Endothelial cell of umbilical vein (primary cell): ENCODE results near the gene PLEKHG4B. TPM values are rescaled to one million over a fixed set of nuclear protein-coding genes. Genes with fewer than 3 reads are reported as not detected.

Experiments
- BruUV-seq: library from RNA; stranded (reverse); fragments of 400-500 nt; replicated peaks from 2 replicates; lab custom pipeline; 2021; lab: Mats Ljungman, UMichigan
- CTCF ChIA-PET: fragments of 300-600, 350-600 bp; sonication (Branson Sonifier 250); formaldehyde crosslinking; loops from one replicate; lab custom pipeline; 2021; ENCODE audit warnings: antibody characterized with exemption, inconsistent platforms; lab: Charles Lee
- POLR2A ChIA-PET: fragments of 300-600, 350-600 bp; sonication (Branson Sonifier 250); formaldehyde crosslinking; loops from one replicate; lab custom pipeline; 2021; ENCODE audit warnings: antibody characterized with exemption, inconsistent platforms; lab: Charles Lee
- DNase-seq: peaks from one replicate; pipeline ENCODE4 v3.0.0-alpha.2; 2011; ENCODE audit warnings: low read depth, low spot score
- FAIRE-seq: peaks from 2 replicates; lab custom pipeline; 2011; peaks lifted over from hg19 to GRCh38; lab: Jason Lieb, UNC
- H2AFZ ChIP-seq: 2 replicates; pipeline ENCODE4 v1.6.0; 2012; ENCODE audit warnings: low read depth, low read length, control low read depth, inconsistent platforms
- H3K27ac ChIP-seq: 2 replicates; pipeline ENCODE4 v1.5.1; 2011; ENCODE audit warnings: low read depth, mild to moderate bottlenecking, control low read depth, low read length, moderate library complexity; ENCODE audit not compliant: insufficient read depth
- H3K27me3 ChIP-seq, 2 experiments: 2 replicates each; pipeline versions ENCODE4 v1.6.0 to v1.6.1; 2011; ENCODE audit warnings: low read length in 2 of 2, mixed read lengths in 1 of 2; ENCODE audit not compliant: control insufficient read depth in 2 of 2, insufficient read depth in 2 of 2
- H3K36me3 ChIP-seq, 2 experiments: 2 replicates in 1 of 2; 3 replicates in 1 of 2; pipeline ENCODE4 v1.5.1; 2011; ENCODE audit warnings: low read length in 2 of 2, mild to moderate bottlenecking in 1 of 2, moderate library complexity in 1 of 2; ENCODE audit not compliant: control insufficient read depth in 2 of 2, insufficient read depth in 2 of 2; ENCODE audit errors: extremely low read depth in 1 of 2
- H3K4me1 ChIP-seq: 3 replicates; pipeline ENCODE4 v1.5.1; 2011; ENCODE audit warnings: mild to moderate bottlenecking, low read length; ENCODE audit not compliant: control insufficient read depth, insufficient read depth; ENCODE audit errors: extremely low read depth
- H3K4me2 ChIP-seq: 2 replicates; pipeline ENCODE4 v1.6.1; 2011; ENCODE audit warnings: low read length, control low read depth, mixed read lengths; ENCODE audit not compliant: insufficient read depth
- H3K4me3 ChIP-seq, 3 experiments: fragments of 200-600 bp in 1 of 3; sonication (generic), shearing (Covaris generic) in 1 of 3; replicated peaks in 1 of 3; 2 replicates each; pipeline ENCODE4 v1.5.1; 2011 to 2016; ENCODE audit warnings: control low read depth in 3 of 3, low read length in 3 of 3, mild to moderate bottlenecking in 2 of 3, inconsistent platforms in 1 of 3, low read depth in 1 of 3, moderate library complexity in 1 of 3; ENCODE audit not compliant: insufficient read depth in 1 of 3
- H3K79me2 ChIP-seq: 2 replicates; pipeline ENCODE4 v1.6.0; 2012; ENCODE audit warnings: low read length, inconsistent platforms; ENCODE audit not compliant: control insufficient read depth, insufficient read depth
- H3K9ac ChIP-seq: replicated peaks from 2 replicates; pipeline ENCODE3; 2011; ENCODE audit warnings: low read length, control low read depth; ENCODE audit not compliant: insufficient read depth; ENCODE audit errors: extremely low read depth
- H3K9me1 ChIP-seq: replicated peaks from 3 replicates; pipeline ENCODE4 v1.6.0; 2011; ENCODE audit warnings: mild to moderate bottlenecking, low read length; ENCODE audit not compliant: control insufficient read depth, insufficient read depth; ENCODE audit errors: extremely low read depth
- H3K9me3 ChIP-seq: replicated peaks from 2 replicates; pipeline ENCODE4 v1.5.1; 2012; ENCODE audit warnings: low read length, inconsistent platforms; ENCODE audit not compliant: control insufficient read depth, insufficient read depth
- H4K20me1 ChIP-seq: replicated peaks from 2 replicates; pipeline ENCODE3; 2011; ENCODE audit warnings: mild to moderate bottlenecking, low read length; ENCODE audit not compliant: control insufficient read depth, insufficient read depth; ENCODE audit errors: extremely low read depth
- CTCF ChIP-seq, 2 donors: IDR thresholded peaks; 1 replicate in 1 of 2; 2 replicates in 1 of 2; pipeline ENCODE4 v1.5.1; 2011; ENCODE audit warnings: low read length in 2 of 2, mild to moderate bottlenecking in 2 of 2, moderate library complexity in 2 of 2, control low read depth in 1 of 2, inconsistent platforms in 1 of 2, low read depth in 1 of 2; ENCODE audit not compliant: insufficient read depth in 1 of 2; ENCODE audit errors: extremely low read depth in 1 of 2
- EZH2 ChIP-seq: IDR thresholded peaks from 2 replicates; pipeline ENCODE4 v1.6.1; 2012; ENCODE audit warnings: borderline replicate concordance, low read depth, mild to moderate bottlenecking, moderate library complexity, low read length, inconsistent platforms; ENCODE audit not compliant: severe bottlenecking
- FOS ChIP-seq: IDR thresholded peaks from 2 replicates; pipeline ENCODE4 v1.6.1; 2011; ENCODE audit warnings: mild to moderate bottlenecking, low read length, moderate library complexity, borderline replicate concordance; ENCODE audit not compliant: insufficient read depth
- GATA2 ChIP-seq: IDR thresholded peaks from 2 replicates; pipeline ENCODE4 v1.7.0; 2011; ENCODE audit warnings: low read depth, mild to moderate bottlenecking, moderate library complexity, mixed read lengths, low read length; ENCODE audit not compliant: insufficient read length, insufficient read depth
- JUN ChIP-seq: IDR thresholded peaks from 2 replicates; pipeline ENCODE4 v1.6.1; 2011; ENCODE audit warnings: borderline replicate concordance, low read depth; ENCODE audit not compliant: insufficient read length, insufficient read depth
- MAX ChIP-seq: IDR thresholded peaks from 2 replicates; pipeline ENCODE4 v1.6.1; 2011; ENCODE audit not compliant: insufficient read depth, insufficient read length
- MYC ChIP-seq: IDR thresholded peaks from one replicate; pipeline ENCODE4 v1.6.1; 2011; ENCODE audit warnings: mild to moderate bottlenecking, low read depth, low read length
- POLR2A ChIP-seq: IDR thresholded peaks from 2 replicates; pipeline ENCODE4 v1.6.1; 2012; ENCODE audit warnings: low read depth, mild to moderate bottlenecking, control low read depth, low read length
- POLR2AphosphoS5 ChIP-seq: IDR thresholded peaks from 2 replicates; pipeline ENCODE4 v1.6.1; 2012; ENCODE audit warnings: low read depth, mild to moderate bottlenecking, control low read depth, low read length, moderate library complexity; ENCODE audit not compliant: insufficient read depth
- dilution Hi-C: fragments of 300-500 bp; cut with MboI; formaldehyde crosslinking; loops from one replicate; pipeline ENCODE4 v1.15.0; 2019; ENCODE audit warnings: low sequenced_read_pairs; ENCODE audit not compliant: extremely low pct_ligation_motif_present
- intact Hi-C: fragments of 100-400 bp; cut with micrococcal nuclease; formaldehyde crosslinking; loops from one replicate; pipeline ENCODE4 v1.10.0; 2022
- polyA plus RNA-seq, 4 experiments: library from polyadenylated mRNA; depleted of rRNA in 3 of 4; stranded (reverse) in 3 of 4; unstranded in 1 of 4; fragments of >200 nt; gene quantifications; 2 replicates each; pipeline versions ENCODE4 v1.2.1 to v1.2.3, GENCODE V29; 2011 to 2012; ENCODE audit warnings: missing spikeins in 1 of 4
- total RNA-seq: library from RNA; stranded (reverse); gene quantifications from 2 replicates; pipeline ENCODE4 v1.2.3, GENCODE V29; 2021

Gene PLEKHG4B
- total and polyA plus RNA-seq, 2 donors (not counting 3 experiments of a cell fraction or from before 2014, with no cell fraction given): not detected

GRCh38 chr5:155651-156410 is 63.9 kb downstream of the PLEKHG4B start:
- FAIRE-seq (no peak), DNase-seq (no peak)
- H3K4me2 ChIP-seq: no peak overlapping the region
- no peaks in the 10 kb centered on the region for H3K9me1 ChIP-seq
- no peaks in the 10 kb centered on the region for H4K20me1 ChIP-seq
- intact Hi-C loops: no loop called here
- H3K36me3 ChIP-seq: no peaks in the 10 kb centered on the region
- no peaks in the 10 kb centered on the region for H3K4me1 ChIP-seq
- no peak overlapping the region for H2AFZ ChIP-seq
- no peak overlapping the region for H3K4me3 ChIP-seq
- TF ChIP-seq JUN (no peak), EZH2 (no peak), FOS (no peak), MAX (no peak), MYC (no peak), POLR2AphosphoS5 (no peak), POLR2A (no peak), GATA2 (no peak), CTCF (IDR thresholded peaks at IDR 0.05; ENCODE audit: extremely low read depth in 1 of 2, insufficient read depth in 1 of 2, low read depth in 1 of 2, low read length in 2 of 2) (no peak)
- H3K79me2 ChIP-seq: no peaks in the 10 kb centered on the region
- H3K9ac ChIP-seq: no peak overlapping the region
- H3K27me3 ChIP-seq: peaks cover 0 to 5% of the 10 kb centered on the region in 2 experiments
- ChIA-PET CTCF (interaction anchor here (0.9 kb wide), 1 partner anchor 16 kb away, joined by 3 read pairs; no protein-coding TSS in a partner anchor), POLR2A (no interaction called here)
- dilution Hi-C loops: no loop called here
- BruUV-seq: no TSS peak
- H3K9me3 ChIP-seq: no peaks in the 10 kb centered on the region
- no peak overlapping the region for H3K27ac ChIP-seq
